SKM-1 treated with dmso at 0.1 percent for 144 hours (cell line): ENCODE data around the gene ZC3H13.

Source experiments
- DNase-seq: peaks from one replicate; lab custom pipeline; 2025; ENCODE audit not compliant: unreplicated experiment; lab: John Stamatoyannopoulos, UW

Gene ZC3H13, protein sequence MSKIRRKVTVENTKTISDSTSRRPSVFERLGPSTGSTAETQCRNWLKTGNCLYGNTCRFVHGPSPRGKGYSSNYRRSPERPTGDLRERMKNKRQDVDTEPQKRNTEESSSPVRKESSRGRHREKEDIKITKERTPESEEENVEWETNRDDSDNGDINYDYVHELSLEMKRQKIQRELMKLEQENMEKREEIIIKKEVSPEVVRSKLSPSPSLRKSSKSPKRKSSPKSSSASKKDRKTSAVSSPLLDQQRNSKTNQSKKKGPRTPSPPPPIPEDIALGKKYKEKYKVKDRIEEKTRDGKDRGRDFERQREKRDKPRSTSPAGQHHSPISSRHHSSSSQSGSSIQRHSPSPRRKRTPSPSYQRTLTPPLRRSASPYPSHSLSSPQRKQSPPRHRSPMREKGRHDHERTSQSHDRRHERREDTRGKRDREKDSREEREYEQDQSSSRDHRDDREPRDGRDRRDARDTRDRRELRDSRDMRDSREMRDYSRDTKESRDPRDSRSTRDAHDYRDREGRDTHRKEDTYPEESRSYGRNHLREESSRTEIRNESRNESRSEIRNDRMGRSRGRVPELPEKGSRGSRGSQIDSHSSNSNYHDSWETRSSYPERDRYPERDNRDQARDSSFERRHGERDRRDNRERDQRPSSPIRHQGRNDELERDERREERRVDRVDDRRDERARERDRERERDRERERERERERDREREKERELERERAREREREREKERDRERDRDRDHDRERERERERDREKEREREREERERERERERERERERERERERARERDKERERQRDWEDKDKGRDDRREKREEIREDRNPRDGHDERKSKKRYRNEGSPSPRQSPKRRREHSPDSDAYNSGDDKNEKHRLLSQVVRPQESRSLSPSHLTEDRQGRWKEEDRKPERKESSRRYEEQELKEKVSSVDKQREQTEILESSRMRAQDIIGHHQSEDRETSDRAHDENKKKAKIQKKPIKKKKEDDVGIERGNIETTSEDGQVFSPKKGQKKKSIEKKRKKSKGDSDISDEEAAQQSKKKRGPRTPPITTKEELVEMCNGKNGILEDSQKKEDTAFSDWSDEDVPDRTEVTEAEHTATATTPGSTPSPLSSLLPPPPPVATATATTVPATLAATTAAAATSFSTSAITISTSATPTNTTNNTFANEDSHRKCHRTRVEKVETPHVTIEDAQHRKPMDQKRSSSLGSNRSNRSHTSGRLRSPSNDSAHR (N-terminal part only)

GRCh38 chr13:46052319-46053161, at the start of gene ZC3H13:
Gene ZC3H13, minus strand, starts transcription at chr13:46052746. Its CDS starts 7,239 bp downstream, at chr13:46045507.
- peak; percentile 93 for DNase-seq

DNA sequence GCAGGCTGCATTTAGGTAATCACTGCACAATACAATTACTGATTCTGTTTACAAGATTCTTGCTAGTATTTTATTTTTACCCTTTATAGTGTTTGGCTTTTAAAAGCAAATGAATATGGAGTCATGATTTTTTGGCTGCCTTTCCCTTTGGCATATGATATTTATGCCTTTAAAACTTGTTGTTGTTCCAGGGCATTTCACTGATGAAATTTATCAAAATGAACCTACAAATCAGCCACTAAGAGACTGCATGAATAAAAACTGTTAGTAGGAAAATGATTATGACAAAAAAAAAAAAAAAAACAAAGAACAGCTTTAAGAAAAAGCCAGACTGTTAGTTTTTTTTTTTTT, 49.7 kb upstream of the ZC3H13 start:
- DNase-seq = no peak

DNA sequence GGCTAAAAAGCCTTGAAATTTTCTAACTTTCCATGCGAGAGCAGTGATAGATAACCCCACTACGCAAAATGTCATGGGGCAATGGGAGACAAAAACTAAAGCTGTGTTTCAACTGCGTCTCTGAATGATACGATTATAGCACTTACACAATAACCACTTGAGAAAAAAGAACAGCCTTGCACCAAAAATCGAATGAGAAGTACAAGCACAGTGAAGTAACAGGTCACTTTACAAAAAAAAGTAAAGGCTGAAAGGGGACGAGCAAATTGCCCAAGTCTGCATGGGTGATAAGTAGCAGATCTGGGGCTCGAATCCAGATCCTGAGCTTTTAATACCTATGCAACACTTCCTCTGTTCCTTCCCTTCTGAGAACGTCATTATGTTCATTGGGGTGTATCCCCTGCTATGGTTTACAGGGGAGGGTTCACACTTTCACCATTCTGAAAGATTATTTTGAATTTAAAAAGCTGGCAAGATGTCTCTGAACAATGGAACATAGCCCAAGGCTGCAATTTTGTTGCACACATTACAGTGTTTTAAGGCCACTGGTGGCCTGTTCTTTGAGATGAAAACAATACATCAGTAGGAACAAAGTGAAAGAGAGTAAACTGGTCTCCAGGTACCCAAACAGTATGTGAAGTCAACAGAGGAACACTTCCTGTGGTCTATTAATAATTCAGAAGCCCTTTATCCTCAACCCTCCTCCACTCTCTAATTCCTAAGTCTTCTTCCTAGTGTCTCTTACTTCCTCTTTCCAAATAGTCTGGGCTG, 49.1 kb upstream of the ZC3H13 start:
- DNase-seq = peak; percentile 59

DNA sequence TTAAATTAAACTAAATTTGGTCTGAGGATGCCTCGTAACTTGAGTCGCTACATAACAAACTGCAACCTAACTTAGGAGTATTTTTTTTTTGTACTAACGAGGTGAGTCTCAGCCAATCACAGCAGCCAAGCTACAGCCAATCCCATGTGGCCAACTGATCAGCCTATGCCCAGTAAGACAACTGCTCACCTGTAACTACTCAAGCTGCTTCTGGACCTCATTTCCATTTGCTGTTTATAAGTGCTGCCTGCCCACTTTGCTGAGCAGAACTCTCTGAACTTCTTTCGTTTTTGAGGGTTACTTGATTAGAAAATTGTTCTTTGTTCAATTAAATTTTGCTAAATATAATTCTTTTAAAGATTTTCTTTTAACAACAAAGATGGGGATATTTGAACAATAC, 48.5 kb upstream of the ZC3H13 start:
- DNase-seq = no peak

DNA sequence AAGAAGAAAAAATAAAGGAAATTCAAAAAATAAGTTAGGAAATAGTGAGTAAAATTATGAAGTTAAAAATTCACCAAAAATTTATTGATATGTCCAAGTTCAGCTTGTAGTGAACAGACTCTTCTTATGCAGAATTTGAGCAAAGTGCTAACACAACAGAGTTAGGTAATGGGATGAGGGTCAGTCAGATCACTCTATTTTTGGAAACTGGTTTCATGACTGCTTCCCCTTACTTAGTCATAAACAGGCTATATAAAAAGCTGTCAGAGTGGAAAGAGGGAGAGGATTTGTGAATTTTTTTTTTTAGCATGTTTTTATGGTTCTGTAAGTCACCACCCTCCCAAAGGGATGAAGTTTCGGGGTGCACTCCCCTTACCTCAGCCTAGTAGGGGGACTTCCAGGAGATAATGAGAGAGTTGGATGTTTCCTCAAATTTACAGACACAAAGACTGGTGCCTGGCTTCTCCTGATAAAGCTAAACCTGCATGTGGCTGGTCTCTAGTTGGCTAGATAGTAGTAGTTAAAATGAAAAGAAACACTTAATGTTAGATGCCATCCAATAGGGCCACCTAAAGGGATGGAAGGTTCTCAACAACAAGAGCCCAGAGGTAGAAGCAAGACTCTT, 47.8 kb upstream of the ZC3H13 start:
- DNase-seq = peak; percentile 72

DNA sequence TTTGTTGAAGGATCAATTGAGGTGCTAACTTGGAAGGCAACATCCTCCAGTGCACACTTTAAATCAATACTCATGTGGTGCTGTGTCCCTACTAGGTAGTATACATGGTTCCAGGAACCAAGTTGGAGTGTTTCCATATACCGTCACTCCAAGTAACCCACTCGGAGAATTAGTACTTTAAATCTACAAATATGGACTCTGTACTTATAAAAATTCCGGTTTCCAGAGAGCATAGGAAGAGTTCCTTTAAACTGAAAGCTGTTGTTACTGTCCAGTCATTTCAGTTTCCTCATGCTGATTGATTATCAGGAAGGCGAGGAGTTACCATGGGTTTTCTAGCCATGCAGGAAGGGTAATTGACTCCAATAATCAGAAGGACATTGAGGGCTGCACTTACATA, 45.1 kb upstream of the ZC3H13 start:
- DNase-seq = no peak

GRCh38 chr13:46097015-46097414, 44.5 kb upstream of the ZC3H13 start:
- no peak for DNase-seq

- DNase-seq = no peak
Measured at GRCh38 chr13:46094478-46094877, 41.9 kb upstream of the ZC3H13 start.

DNA sequence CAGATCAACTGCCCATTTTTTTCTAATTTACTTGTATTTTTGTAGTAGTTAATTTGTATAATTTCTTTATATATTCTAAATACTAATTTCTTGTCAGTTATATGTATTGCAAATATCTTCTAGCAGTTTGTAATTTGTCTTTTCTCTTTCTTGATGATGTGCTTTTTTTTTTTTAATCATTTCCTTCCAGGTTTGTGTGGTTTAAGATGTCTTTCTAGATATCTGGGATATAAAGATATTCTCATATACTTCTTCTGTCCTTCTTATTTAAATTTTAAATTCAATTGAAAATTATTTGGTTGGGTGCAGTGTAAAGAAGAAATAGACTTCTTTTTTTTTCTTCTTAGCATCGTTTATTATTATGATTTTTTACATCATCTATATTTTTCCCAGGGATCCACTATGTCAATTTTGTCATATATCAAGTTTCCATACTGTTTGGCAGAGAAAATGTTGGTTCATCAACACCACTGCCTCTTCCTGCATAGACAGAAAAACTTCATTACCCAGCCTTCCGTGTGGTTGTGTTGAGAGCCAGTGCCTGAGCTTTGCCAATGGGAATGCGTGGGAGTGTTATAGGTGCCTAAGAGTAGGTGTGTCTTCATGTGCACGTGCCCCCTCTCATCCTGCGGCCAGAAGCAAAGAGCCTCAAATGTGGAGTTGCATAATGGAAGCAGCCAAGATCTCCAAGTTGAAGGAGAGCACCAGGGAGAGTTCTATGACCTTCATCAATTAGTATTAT, 36.4 kb upstream of the ZC3H13 start:
- DNase-seq = no peak

DNA sequence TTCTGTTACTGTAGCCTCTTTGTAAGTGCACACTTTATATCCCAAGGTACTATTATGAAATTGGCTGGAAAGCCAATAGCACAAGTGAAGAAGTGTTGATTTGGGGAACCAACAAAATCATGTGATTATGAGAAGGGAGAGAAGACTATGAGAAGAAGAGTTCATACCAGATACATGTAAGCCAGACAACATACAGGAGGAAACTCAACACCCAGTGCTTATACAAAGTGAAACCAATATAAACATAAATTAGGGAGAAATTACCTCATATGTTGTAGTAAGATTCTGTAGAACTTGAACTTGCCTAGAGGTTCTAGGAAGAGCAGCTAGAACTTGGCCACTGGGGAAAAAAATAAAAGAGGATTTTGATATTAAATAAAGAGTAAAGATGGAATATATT, 34.9 kb upstream of the ZC3H13 start:
- DNase-seq = no peak

DNA sequence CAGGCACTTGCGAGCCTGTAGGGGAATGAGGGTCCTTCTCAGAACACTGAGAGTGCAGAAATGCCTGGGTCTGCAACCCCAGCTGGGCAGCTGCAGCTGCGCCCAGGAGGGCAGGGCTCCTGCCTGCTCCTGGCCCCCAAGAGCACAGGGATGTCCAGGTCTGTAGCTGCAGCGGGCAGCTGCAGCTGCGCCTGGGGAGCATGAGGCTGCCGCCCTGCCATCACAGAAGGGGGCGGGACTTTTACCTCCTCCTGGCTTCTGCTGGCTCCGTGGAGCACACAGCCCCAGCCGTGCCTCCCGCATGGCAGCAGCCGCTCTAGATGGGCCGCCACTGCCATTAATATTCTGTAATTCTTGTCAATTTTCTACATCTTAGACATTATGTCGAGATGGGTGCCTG, 34.4 kb upstream of the ZC3H13 start:
- DNase-seq = no peak

DNA sequence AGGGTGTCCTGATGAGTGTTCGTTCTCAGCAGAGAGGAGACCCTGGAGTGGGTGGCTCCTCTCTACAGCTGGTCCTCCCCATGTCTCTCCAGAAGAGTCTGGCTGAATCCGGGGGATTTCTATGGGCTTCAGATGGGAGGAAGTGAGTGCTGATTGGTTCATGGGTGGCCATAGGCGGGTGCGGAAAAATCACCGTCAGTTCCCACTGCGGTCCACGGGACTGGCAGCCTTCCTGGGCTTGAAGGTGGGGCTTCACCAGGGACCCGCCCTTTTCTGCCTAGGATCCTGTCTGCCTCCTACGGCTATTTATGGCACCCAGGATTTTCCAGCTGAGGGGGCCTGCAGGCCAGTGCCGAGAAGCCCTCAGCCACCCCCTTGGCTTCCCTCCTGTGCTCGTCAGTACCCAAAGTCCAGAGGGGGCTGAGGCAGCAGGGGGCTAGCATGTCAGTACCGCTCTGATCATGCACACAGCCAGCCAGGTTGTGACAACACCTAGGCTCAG, 33.9 kb upstream of the ZC3H13 start:
- no peak for DNase-seq

DNA sequence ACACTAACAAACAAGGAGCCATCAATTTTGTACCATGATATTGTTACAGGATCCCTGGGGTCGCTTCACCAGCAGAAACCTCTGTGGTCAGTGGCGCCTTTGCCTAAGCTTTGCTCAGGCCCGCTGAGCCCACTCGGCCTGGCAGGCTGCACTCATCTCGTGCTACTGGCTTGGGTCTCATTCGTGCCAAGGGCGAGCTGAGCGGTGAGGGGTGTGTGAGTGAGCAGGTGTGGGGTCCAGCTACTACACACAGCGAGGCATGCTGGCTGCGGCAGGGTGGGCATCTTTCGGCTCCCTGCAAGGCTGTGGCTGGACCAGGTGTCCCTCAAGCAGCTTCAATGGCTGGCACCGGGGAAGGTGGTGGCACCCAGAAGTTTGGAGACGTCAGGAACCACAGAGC, 33.2 kb upstream of the ZC3H13 start:
- no peak for DNase-seq

GRCh38 chr13:46082324-46082723, 29.8 kb upstream of the ZC3H13 start:
- no peak for DNase-seq

- no peak for DNase-seq
Measured at GRCh38 chr13:46079770-46080169, 27.2 kb upstream of the ZC3H13 start.

DNA sequence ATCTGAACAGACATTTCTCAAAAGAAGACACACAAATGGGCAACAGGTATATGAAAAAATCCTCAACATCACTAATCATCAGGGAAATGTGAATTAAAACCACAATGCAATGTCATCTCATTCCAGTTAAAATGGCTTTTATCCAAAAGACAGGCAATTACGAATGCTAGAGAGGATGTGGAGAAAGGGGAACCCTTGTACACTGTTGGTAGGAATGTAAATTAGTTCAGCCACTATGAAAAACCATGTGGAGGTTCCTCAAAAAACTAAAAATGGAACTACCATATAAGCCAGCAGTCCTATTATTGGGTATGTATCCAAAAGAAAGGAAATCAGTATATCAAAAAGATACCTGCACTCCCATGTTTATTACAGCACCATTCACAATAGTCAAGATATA, 24.7 kb upstream of the ZC3H13 start:
- peak; percentile 15 for DNase-seq

DNA sequence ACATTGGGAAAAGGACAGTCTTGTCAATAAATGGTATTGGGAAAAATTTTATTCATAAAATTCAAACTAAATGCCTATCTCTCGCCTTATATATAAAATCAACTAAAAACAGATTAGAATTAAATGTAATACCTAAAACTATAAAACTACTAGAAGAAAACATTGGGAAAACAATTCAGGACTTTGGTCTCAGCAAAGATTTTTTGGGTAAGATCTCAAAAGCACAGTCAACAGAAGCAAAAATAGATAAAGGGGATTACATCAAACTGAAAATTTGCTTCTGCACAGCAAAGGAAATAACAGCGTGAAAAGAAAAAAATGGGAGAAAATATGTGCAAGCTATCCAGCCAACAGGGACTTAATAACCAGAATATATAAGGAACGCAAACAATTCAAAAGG, 24.3 kb upstream of the ZC3H13 start:
- no peak for DNase-seq

GRCh38 chr13:46075811-46076210, 23.3 kb upstream of the ZC3H13 start:
- DNase-seq = no peak
